Articular chondrocyte of knee joint (primary cell): ENCODE results near the gene OXNAD1. TPM values are rescaled to one million over a fixed set of nuclear protein-coding genes. Genes with fewer than 3 reads are reported as not detected.

Experiments used
- total RNA-seq: library from RNA; depleted of rRNA; stranded (reverse); fragments of >200 nt; gene quantifications from 2 replicates; pipeline ENCODE4 v1.2.3, GENCODE V29; 2012

The OXNAD1 gene, protein sequence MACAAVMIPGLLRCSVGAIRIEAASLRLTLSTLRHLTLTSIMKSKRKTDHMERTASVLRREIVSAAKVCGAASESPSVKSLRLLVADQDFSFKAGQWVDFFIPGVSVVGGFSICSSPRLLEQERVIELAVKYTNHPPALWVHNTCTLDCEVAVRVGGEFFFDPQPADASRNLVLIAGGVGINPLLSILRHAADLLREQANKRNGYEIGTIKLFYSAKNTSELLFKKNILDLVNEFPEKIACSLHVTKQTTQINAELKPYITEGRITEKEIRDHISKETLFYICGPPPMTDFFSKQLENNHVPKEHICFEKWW
- total RNA-seq = 10.1 and 13.2 TPM in 2 replicates

DNA sequence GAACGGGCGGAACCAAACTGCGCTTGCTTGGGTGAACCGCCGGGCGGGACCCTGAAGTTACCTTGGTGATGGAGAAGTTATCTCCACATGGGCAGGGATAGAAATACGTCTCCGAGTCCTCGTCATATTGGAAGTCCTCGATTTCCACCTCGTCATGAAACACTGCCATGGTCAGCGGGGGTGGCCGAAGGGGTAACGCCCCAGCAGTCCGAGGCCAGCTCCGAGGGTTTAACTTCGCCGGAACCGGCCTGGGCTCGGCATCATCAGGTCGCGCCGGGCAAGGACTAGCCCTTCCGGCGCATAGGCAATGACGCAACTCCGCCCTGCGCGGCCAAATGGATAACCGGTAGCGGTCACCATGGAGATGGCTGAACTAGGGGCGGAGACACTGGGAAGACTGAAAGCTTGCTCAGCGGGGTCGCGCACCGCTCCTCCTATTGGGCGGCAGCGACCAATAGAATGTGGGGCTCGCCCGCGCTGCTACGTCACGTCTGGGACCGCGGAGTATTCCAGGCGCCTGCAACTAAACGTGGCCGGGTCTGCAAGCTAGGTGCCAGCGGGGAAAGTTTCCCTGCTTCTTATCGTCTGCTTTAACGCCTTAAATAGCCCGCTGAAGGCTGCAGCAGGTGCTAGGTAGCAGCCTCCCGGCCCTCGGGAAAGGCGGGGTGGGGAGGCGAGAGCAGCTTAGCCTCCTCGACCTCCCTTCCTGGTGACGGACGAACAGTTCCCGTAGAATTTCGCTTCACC is at the start of gene OXNAD1, which contains the start of gene DPH3:
OXNAD1 (plus strand) TSS at position 505 of the 747 bp plus-strand sequence. CDS start 5,741 bp downstream, outside the sequence.
DPH3 (minus strand) TSS at position 236 of the 747 bp plus-strand sequence; CDS start at position 169, 67 bp downstream.

Other genes with a start within 250 kb of the OXNAD1 start
- gene GALNT15, start 90.5 kb upstream of the OXNAD1 start, total RNA-seq = 26.9 and 54.3 TPM in 2 replicates
- gene DPH3, start 269 bp upstream of the OXNAD1 start, total RNA-seq = 27.4 and 29.0 TPM in 2 replicates
- gene RFTN1, start 248.5 kb downstream of the OXNAD1 start, total RNA-seq = 48.1 and 108 TPM in 2 replicates